ENCODE results near the gene NPAS3.

DNA sequence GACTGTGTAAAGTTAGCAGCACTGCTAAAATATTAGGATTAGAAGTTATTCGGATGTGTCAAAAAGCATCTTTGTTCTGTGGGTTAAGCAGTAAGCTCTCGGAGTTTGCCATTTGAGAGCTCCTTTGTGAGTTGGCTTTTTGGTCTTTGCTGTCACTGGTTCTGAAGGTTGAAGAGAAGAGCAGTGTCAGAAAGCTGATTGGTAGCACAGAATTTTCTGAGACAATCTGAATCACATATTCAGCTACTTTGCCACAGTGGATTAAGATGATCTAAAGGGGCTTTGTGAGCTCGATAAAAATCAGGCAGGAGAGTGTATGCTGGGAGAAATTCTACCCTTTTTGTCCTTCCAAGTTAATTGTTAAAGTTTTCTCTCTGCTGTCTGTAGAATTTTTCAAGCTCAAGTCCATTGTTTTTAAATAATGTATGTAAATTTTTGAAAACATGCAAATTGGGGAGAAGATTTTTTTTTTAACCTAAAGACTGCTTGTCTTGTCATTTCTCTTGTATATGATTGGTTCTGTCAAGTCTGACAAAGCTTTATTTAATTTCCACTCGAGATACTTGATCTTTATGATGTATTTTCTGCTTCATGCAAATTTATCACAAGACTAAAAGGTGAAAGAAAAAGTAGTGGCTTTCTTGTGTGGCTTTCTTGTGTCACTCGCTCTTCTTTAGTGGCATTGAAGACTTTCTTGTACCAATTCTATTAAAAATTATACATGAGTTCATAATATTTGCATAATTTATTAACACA lies 704.9 kb downstream of the NPAS3 start:
- no peak for TF ChIP-seq CTCF (IDR thresholded peaks at IDR 0.05)
- no peak for TF ChIP-seq POLR2A (IDR thresholded peaks at IDR 0.05)
